HCT116 (cell line): ENCODE data around the gene MARCHF3. TPM values are rescaled to one million over a fixed set of nuclear protein-coding genes. Genes with fewer than 3 reads are reported as not detected.

ENCODE experiments used
- ATAC-seq: fragments of 200-7000 bp; cut with Tn5 transposase; 2 replicates; pipeline ENCODE4 v1.9.1; 2020; ENCODE audit warnings: mild to moderate bottlenecking, moderate library complexity
- BruUV-seq: library from RNA; stranded (reverse); fragments of 400-500 nt; replicated peaks from 2 replicates; lab custom pipeline; 2021; lab: Mats Ljungman, UMichigan
- CTCF ChIA-PET: fragments of 300-600 bp; sonication (Branson Sonifier 250); formaldehyde crosslinking; loops from one replicate; lab custom pipeline; 2021; ENCODE audit warnings: antibody characterized with exemption; lab: Charles Lee
- POLR2A ChIA-PET: fragments of 300-600, 350-600 bp; sonication (Branson Sonifier 250); formaldehyde crosslinking; loops from one replicate; lab custom pipeline; 2021; ENCODE audit warnings: antibody characterized with exemption; lab: Charles Lee
- RAD21 ChIA-PET, 2 experiments: fragments of 300-600 bp; sonication (Branson Sonifier 250); formaldehyde crosslinking; loops; one replicate each; lab custom pipeline; 2023; ENCODE audit warnings: low total read pairs in 2 of 2; ENCODE audit not compliant: uncharacterized antibody in 2 of 2, unreplicated experiment in 2 of 2, low non-redundant PET in 1 of 2; lab: Charles Lee
- DNase-seq: peaks from one replicate; pipeline ENCODE4 v3.0.0-alpha.2; 2010; ENCODE audit warnings: low read depth, low spot score
- H2AFZ ChIP-seq: fragments of 200-600 bp; shearing (Covaris generic), sonication (generic); 2 replicates; pipeline ENCODE4 v1.6.1; 2017; ENCODE audit warnings: low read depth, mixed run types, mixed read lengths, antibody characterized with exemption, low read length; ENCODE audit not compliant: poor library complexity, severe bottlenecking
- H3K27ac ChIP-seq: 2 replicates; pipeline ENCODE4 v1.5.1; 2012; ENCODE audit warnings: low read depth, low read length
- H3K27me3 ChIP-seq: fragments of 200-600 bp; sonication (generic); 2 replicates; pipeline ENCODE4 v1.6.1; 2016; ENCODE audit warnings: mixed run types, low read length, mixed read lengths; ENCODE audit not compliant: insufficient read depth
- H3K36me3 ChIP-seq, 2 experiments: fragments of 200-500 bp in 1 of 2; fragments of 200-600 bp in 1 of 2; sonication (Bioruptor generic) in 1 of 2; sonication (generic) in 1 of 2; 2 replicates each; pipeline versions ENCODE4 v1.5.1 to v1.6.1; 2014 to 2016; ENCODE audit warnings: low read length in 2 of 2, inconsistent platforms in 1 of 2, mixed read lengths in 1 of 2, mixed run types in 1 of 2; ENCODE audit not compliant: insufficient read depth in 2 of 2, control insufficient read depth in 1 of 2
- H3K4me1 ChIP-seq, 2 experiments: fragments of 200-600 bp in 1 of 2; sonication (generic) in 1 of 2; 2 replicates each; pipeline versions ENCODE4 v1.5.1 to v1.6.1; 2012 to 2017; ENCODE audit warnings: low read length in 2 of 2, inconsistent platforms in 1 of 2, mild to moderate bottlenecking in 1 of 2, mixed read lengths in 1 of 2, mixed run types in 1 of 2, moderate library complexity in 1 of 2; ENCODE audit not compliant: insufficient read depth in 2 of 2, control insufficient read depth in 1 of 2
- H3K4me2 ChIP-seq: fragments of 200-600 bp; sonication (generic); 2 replicates; pipeline ENCODE4 v1.6.1; 2017; ENCODE audit warnings: mixed run types, low read length, mixed read lengths
- H3K4me3 ChIP-seq, 2 experiments: fragments of 200-600 bp in 1 of 2; sonication (generic) in 1 of 2; replicated peaks in 1 of 2; 2 replicates each; pipeline ENCODE4 v1.5.1; 2011 to 2016; ENCODE audit warnings: low read length in 2 of 2, control low read depth in 1 of 2, low read depth in 1 of 2, mild to moderate bottlenecking in 1 of 2, mixed read lengths in 1 of 2, mixed run types in 1 of 2
- H3K79me2 ChIP-seq: fragments of 200-600 bp; sonication (generic); 2 replicates; pipeline ENCODE4 v1.6.1; 2017; ENCODE audit warnings: mild to moderate bottlenecking, mixed run types, low read length, moderate library complexity, mixed read lengths; ENCODE audit not compliant: insufficient read depth
- H3K9ac ChIP-seq: fragments of 200-600 bp; sonication (generic); 2 replicates; pipeline ENCODE4 v1.6.1; 2016; ENCODE audit warnings: low read length, mixed read lengths
- H3K9me2 ChIP-seq: fragments of 200-600 bp; sonication (generic), shearing (Covaris generic); 2 replicates; pipeline ENCODE4 v1.6.1; 2017; ENCODE audit warnings: mixed run types, mild to moderate bottlenecking, moderate library complexity; ENCODE audit not compliant: insufficient read depth
- H3K9me3 ChIP-seq, 2 experiments: fragments of 200-500 bp in 1 of 2; fragments of 200-600 bp in 1 of 2; sonication (Bioruptor generic) in 1 of 2; sonication (generic) in 1 of 2; 2 replicates each; pipeline ENCODE4 v1.6.1; 2014 to 2017; ENCODE audit warnings: low read length in 2 of 2, mixed read lengths in 2 of 2, inconsistent platforms in 1 of 2, low read depth in 1 of 2, mild to moderate bottlenecking in 1 of 2, mixed run types in 1 of 2, moderate library complexity in 1 of 2; ENCODE audit not compliant: control insufficient read depth in 1 of 2, insufficient read depth in 1 of 2
- H4K20me1 ChIP-seq: fragments of 200-600 bp; sonication (generic), shearing (Covaris generic); 2 replicates; pipeline ENCODE4 v1.6.1; 2017; ENCODE audit warnings: mixed run types, mild to moderate bottlenecking, moderate library complexity; ENCODE audit not compliant: insufficient read depth
- CBX3 ChIP-seq: IDR thresholded peaks from 2 replicates; pipeline ENCODE4 v1.6.1; 2012; ENCODE audit warnings: low read depth
- CEBPB ChIP-seq: IDR thresholded peaks from 2 replicates; pipeline ENCODE4 v1.6.1; 2012; ENCODE audit warnings: low read depth
- CTCF ChIP-seq, 3 experiments: fragments of 200-600 bp in 1 of 3; sonication (generic) in 1 of 3; IDR thresholded peaks in 2 of 3; conservative IDR thresholded peaks in 1 of 3; 2 replicates each; pipeline ENCODE4 v1.5.1; 2012 to 2017; ENCODE audit warnings: low read depth in 2 of 3, low read length in 2 of 3, antibody characterized with exemption in 1 of 3, borderline replicate concordance in 1 of 3, control low read depth in 1 of 3, mild to moderate bottlenecking in 1 of 3, mixed read lengths in 1 of 3, mixed run types in 1 of 3, moderate library complexity in 1 of 3; ENCODE audit not compliant: insufficient read depth in 1 of 3
- EGR1 ChIP-seq: IDR thresholded peaks from 2 replicates; pipeline ENCODE4 v1.6.1; 2012; ENCODE audit warnings: low read depth
- ELF1 ChIP-seq: IDR thresholded peaks from 2 replicates; pipeline ENCODE4 v1.6.1; 2012; ENCODE audit warnings: low read depth, borderline replicate concordance
- EZH2 ChIP-seq: fragments of 200-600 bp; sonication (generic); IDR thresholded peaks from 2 replicates; pipeline ENCODE4 v1.6.1; 2017; ENCODE audit warnings: antibody characterized with exemption, mixed run types
- EZH2phosphoT487 ChIP-seq: fragments of 200-600 bp; IDR thresholded peaks from 2 replicates; pipeline ENCODE4 v1.6.1; 2018; ENCODE audit warnings: antibody characterized with exemption, borderline replicate concordance
- FOSL1 ChIP-seq: IDR thresholded peaks from 2 replicates; pipeline ENCODE4 v1.6.1; 2012; ENCODE audit warnings: low read depth
- JUND ChIP-seq: IDR thresholded peaks from 2 replicates; pipeline ENCODE4 v1.6.1; 2012
- MAX ChIP-seq: IDR thresholded peaks from 2 replicates; pipeline ENCODE4 v1.6.1; 2012
- POLR2A ChIP-seq: IDR thresholded peaks from 2 replicates; pipeline ENCODE4 v1.7.0; 2011; ENCODE audit warnings: borderline replicate concordance; ENCODE audit not compliant: insufficient read depth, insufficient read length; ENCODE audit errors: extremely low read depth
- POLR2AphosphoS5 ChIP-seq: IDR thresholded peaks from 2 replicates; pipeline ENCODE4 v1.6.1; 2011; ENCODE audit warnings: mild to moderate bottlenecking, low read depth, low read length, moderate library complexity
- RAD21 ChIP-seq: IDR thresholded peaks from 2 replicates; pipeline ENCODE4 v1.6.1; 2012; ENCODE audit warnings: low read depth, mild to moderate bottlenecking
- SIN3A ChIP-seq: IDR thresholded peaks from 2 replicates; pipeline ENCODE4 v1.6.1; 2012; ENCODE audit warnings: low read depth
- SP1 ChIP-seq: IDR thresholded peaks from 2 replicates; pipeline ENCODE4 v1.6.1; 2012; ENCODE audit warnings: low read depth
- SRF ChIP-seq: IDR thresholded peaks from 2 replicates; pipeline ENCODE4 v1.6.1; 2012; ENCODE audit warnings: low read depth
- TCF7L2 ChIP-seq: IDR thresholded peaks from 2 replicates; pipeline ENCODE4 v1.7.0; 2011; ENCODE audit warnings: borderline replicate concordance, inconsistent platforms; ENCODE audit not compliant: insufficient read depth, insufficient read length; ENCODE audit errors: extremely low read depth
- ZBTB33 ChIP-seq: IDR thresholded peaks from 2 replicates; pipeline ENCODE4 v1.6.1; 2011; ENCODE audit warnings: mild to moderate bottlenecking, low read length, moderate library complexity; ENCODE audit not compliant: insufficient replicate concordance; ENCODE audit errors: extremely low read depth
- ZFX ChIP-seq: fragments of 450-650 bp; IDR thresholded peaks from 2 replicates; pipeline ENCODE4 v1.6.1; 2017
- ZNF274 ChIP-seq: fragments of 200-500 bp; sonication (Bioruptor generic); IDR thresholded peaks from 2 replicates; pipeline ENCODE4 v1.6.1; 2014; ENCODE audit warnings: mild to moderate bottlenecking, low read depth, low read length, inconsistent platforms
- intact Hi-C: fragments of 100-400 bp; cut with micrococcal nuclease; formaldehyde crosslinking; loops from 2 replicates; pipeline ENCODE4 v1.10.0; 2022
- total RNA-seq: library from RNA; stranded (reverse); gene quantifications from one replicate; pipeline ENCODE4 v1.2.1, GENCODE V29; 2021; ENCODE audit not compliant: unreplicated experiment

Gene MARCHF3
- total RNA-seq, 1 experiment from 2014 or later, result 2.3 TPM

- ChIA-PET RAD21 (no interaction called here), CTCF (no interaction called here)
- Histone ChIP-seq H4K20me1 (no peaks in the 10 kb centered on the region), H3K27ac (no peak overlapping the region)
- ATAC-seq, result no peak
- TF ChIP-seq TCF7L2, result no peak
- TF ChIP-seq JUND, result no peak
- TF ChIP-seq EZH2, result no peak
- no peak for TF ChIP-seq EZH2phosphoT487
- TF ChIP-seq CEBPB, result no peak
- TF ChIP-seq POLR2A, result no peak
- TF ChIP-seq SRF, result no peak
- no peak for TF ChIP-seq POLR2AphosphoS5
- no peak for TF ChIP-seq SIN3A
- no peak for TF ChIP-seq EGR1
- no peak for TF ChIP-seq SP1
- no peak for TF ChIP-seq CBX3
- TF ChIP-seq ZBTB33, result no peak
- no peak for TF ChIP-seq RAD21
- no peak for TF ChIP-seq ELF1
- no peak for TF ChIP-seq ZNF274
- no peak for TF ChIP-seq ZFX
- no peak for TF ChIP-seq FOSL1
- TF ChIP-seq MAX, result no peak
- no peak for TF ChIP-seq CTCF (IDR thresholded peaks at IDR 0.05 in 2 of 3, conservative IDR thresholded peaks at IDR 0.05 in 1 of 3; ENCODE audit: borderline replicate concordance in 1 of 3, insufficient read depth in 1 of 3, low read depth in 2 of 3, low read length in 2 of 3)
- TF ChIP-seq, all 23 proteins: peak for 0
- H3K9me3 ChIP-seq, result no peaks in the 10 kb centered on the region
- no peak overlapping the region for H3K4me2 ChIP-seq
- DNase-seq, result no peak
- POLR2A ChIA-PET, result no interaction called here
- no peaks in the 10 kb centered on the region for H3K36me3 ChIP-seq
- H3K9ac ChIP-seq, result no peak overlapping the region
- H3K27me3 ChIP-seq, result no peaks in the 10 kb centered on the region
- intact Hi-C loops, result loop anchor here (10.0 kb wide), 1 partner anchor 392 kb away; no protein-coding TSS in a partner anchor
- H3K4me3 ChIP-seq, result no peak overlapping the region
- BruUV-seq, result no TSS peak
- no peaks in the 10 kb centered on the region for H3K9me2 ChIP-seq
- no peaks in the 10 kb centered on the region for H3K79me2 ChIP-seq
- no peak overlapping the region for H2AFZ ChIP-seq
- no peaks in the 10 kb centered on the region for H3K4me1 ChIP-seq
Measured at GRCh38 chr5:127046343-127047072, 16.1 kb upstream of the MARCHF3 start.
